ENCODE measurements around the gene PRKAG1.

The PRKAG1 gene

GRCh38 chr12:49015196-49015595 lies 3.4 kb downstream of the PRKAG1 start:
- ChIA-PET CTCF (interaction anchor here (0.9 to 4.3 kb wide), 6 partner anchors 12 to 162 kb away, joined by 3 to 53 read pairs (median 6); a partner anchor contains a TSS), POLR2A (interaction anchor here (1.3 to 1.4 kb wide), 2 partner anchors 13 to 29 kb away, joined by 3 to 5 read pairs; no protein-coding TSS in a partner anchor)
- TF ChIP-seq ZFP3 (tag by site-specific recombination; IDR thresholded peaks at IDR 0.05; ENCODE audit: low read depth) (no peak), ZNF585B (tag by site-specific recombination; IDR thresholded peaks at IDR 0.05) (no peak), ZNF266 (tag by site-specific recombination; IDR thresholded peaks at IDR 0.05; ENCODE audit: low read depth) (no peak), ZNF350 (tag by site-specific recombination; IDR thresholded peaks at IDR 0.05) (no peak), ATF2 (tag by site-specific recombination; IDR thresholded peaks at IDR 0.05; ENCODE audit: low read depth) (no peak)
- H3K4me1 ChIP-seq (ENCODE audit: control insufficient read depth, insufficient read depth, low read length), result no peaks in the 10 kb centered on the region; the same call in none of the 2 replicates
- H3K36me3 ChIP-seq (ENCODE audit: control insufficient read depth in 2 of 2, insufficient read depth in 1 of 2, low read length in 2 of 2), result peaks cover 12 to 27% of the 10 kb centered on the region in 2 experiments; a peak in 2 of 3 replicates
- no peaks in the 10 kb centered on the region for H3K9me3 ChIP-seq (ENCODE audit: control insufficient read depth, insufficient read depth, low read depth, low read length)
- no peak overlapping the region for H3K4me3 ChIP-seq (ENCODE audit: low read depth, low read length)
- H3K27ac ChIP-seq (ENCODE audit: extremely low read depth, low read depth, low read length), result no peak overlapping the region

GRCh38 chr12:49014547-49014946 lies 4.0 kb downstream of the PRKAG1 start:
- no peak overlapping the region for H3K4me3 ChIP-seq (ENCODE audit: low read depth, low read length)

GRCh38 chr12:49013428-49013827 lies 5.1 kb downstream of the PRKAG1 start:
- peaks cover 5% of the 10 kb centered on the region for H3K4me1 ChIP-seq (ENCODE audit: control insufficient read depth, insufficient read depth, low read length)
- no peak overlapping the region for H3K27ac ChIP-seq (ENCODE audit: extremely low read depth, low read depth, low read length)
- ChIA-PET CTCF (interaction anchor here (0.8 to 4.3 kb wide), 3 partner anchors 18 to 160 kb away, joined by 3 to 53 read pairs (median 3); no protein-coding TSS in a partner anchor), POLR2A (no interaction called here)
- peaks cover 12 to 30% of the 10 kb centered on the region in 2 experiments; a peak in 2 of 3 replicates for H3K36me3 ChIP-seq (ENCODE audit: control insufficient read depth in 2 of 2, insufficient read depth in 1 of 2, low read length in 2 of 2)
- no peak overlapping the region for H3K4me3 ChIP-seq (ENCODE audit: low read depth, low read length)
- H3K9me3 ChIP-seq (ENCODE audit: control insufficient read depth, insufficient read depth, low read depth, low read length), result no peaks in the 10 kb centered on the region
- peak; percentile 62 for TF ChIP-seq ZNF664 (tag by site-specific recombination; IDR thresholded peaks at IDR 0.05)
- no peak for TF ChIP-seq ZNF18 (tag by site-specific recombination; IDR thresholded peaks at IDR 0.05)

More at GRCh38 chr12:49014547-49014946, 4.0 kb downstream of the PRKAG1 start:
- TF ChIP-seq ZNF423 (tag by site-specific recombination; IDR thresholded peaks at IDR 0.05), result no peak
- TF ChIP-seq ZNF654 (tag by site-specific recombination; IDR thresholded peaks at IDR 0.05; ENCODE audit: low read depth), result peak; percentile 15; the same call in 1 of the 2 replicates
- TF ChIP-seq CTCF (tag by site-specific recombination; IDR thresholded peaks at IDR 0.05), result peak; percentile 37
- no peak for TF ChIP-seq HOXC10 (CRISPR knock-in tag; IDR thresholded peaks at IDR 0.05)
- no peak for TF ChIP-seq ZBTB21 (tag by site-specific recombination; IDR thresholded peaks at IDR 0.05)
- Histone ChIP-seq H3K36me3 (ENCODE audit: control insufficient read depth in 2 of 2, insufficient read depth in 1 of 2, low read length in 2 of 2) (peaks cover 12 to 30% of the 10 kb centered on the region in 2 experiments; a peak in 2 of 3 replicates), H3K27ac (ENCODE audit: extremely low read depth, low read depth, low read length) (no peak overlapping the region), H3K9me3 (ENCODE audit: control insufficient read depth, insufficient read depth, low read depth, low read length) (no peaks in the 10 kb centered on the region), H3K4me1 (ENCODE audit: control insufficient read depth, insufficient read depth, low read length) (no peaks in the 10 kb centered on the region; the same call in none of the 2 replicates)
- ChIA-PET POLR2A (interaction anchor here (1.1 to 1.4 kb wide), 2 partner anchors 29 to 46 kb away, joined by 3 read pairs; no protein-coding TSS in a partner anchor), CTCF (interaction anchor here (0.6 to 4.3 kb wide), 10 partner anchors 11 to 161 kb away, joined by 3 to 53 read pairs (median 5); no protein-coding TSS in a partner anchor)

GRCh38 chr12:49012739-49013138 lies 5.8 kb downstream of the PRKAG1 start:
- Histone ChIP-seq H3K27ac (ENCODE audit: extremely low read depth, low read depth, low read length) (no peak overlapping the region), H3K36me3 (ENCODE audit: control insufficient read depth in 2 of 2, insufficient read depth in 1 of 2, low read length in 2 of 2) (peaks cover 12 to 33% of the 10 kb centered on the region in 2 experiments; a peak in 2 of 3 replicates), H3K4me1 (ENCODE audit: control insufficient read depth, insufficient read depth, low read length) (peaks cover 5% of the 10 kb centered on the region), H3K4me3 (ENCODE audit: low read depth, low read length) (no peak overlapping the region), H3K9me3 (ENCODE audit: control insufficient read depth, insufficient read depth, low read depth, low read length) (no peaks in the 10 kb centered on the region)
- POLR2A ChIA-PET, result no interaction called here
- CTCF ChIA-PET, result interaction anchor here (0.8 to 1.6 kb wide), 2 partner anchors 16 to 36 kb away, joined by 3 to 6 read pairs; no protein-coding TSS in a partner anchor
- TF ChIP-seq ZNF423 (tag by site-specific recombination; IDR thresholded peaks at IDR 0.05) (no peak), PBX3 (CRISPR knock-in tag; IDR thresholded peaks at IDR 0.05) (no peak), ZNF501 (tag by site-specific recombination; IDR thresholded peaks at IDR 0.05) (no peak), FEZF1 (tag by site-specific recombination; IDR thresholded peaks at IDR 0.05) (no peak), ZIC2 (tag by site-specific recombination; IDR thresholded peaks at IDR 0.05) (no peak), ZNF571 (tag by site-specific recombination; IDR thresholded peaks at IDR 0.05) (no peak), ZNF529 (tag by site-specific recombination; IDR thresholded peaks at IDR 0.05; ENCODE audit: insufficient replicate concordance) (no peak), ZFHX2 (tag by site-specific recombination; conservative IDR thresholded peaks at IDR 0.05) (no peak), ZBTB44 (tag by site-specific recombination; IDR thresholded peaks at IDR 0.05) (no peak)

All from HEK293 (cell line).